Colonic mucosa (tissue), 4 donors: ENCODE measurements around the gene LZTS2. TPM values are rescaled to one million over a fixed set of nuclear protein-coding genes. Genes with fewer than 3 reads are reported as not detected.

ENCODE experiments used
- DNase-seq: peaks from one replicate; pipeline ENCODE4 v3.0.0-alpha.2; 2020
- H3K27ac ChIP-seq: fragments of 200-600 bp; one replicate; pipeline ENCODE4 v1.8.0; 2021
- H3K27me3 ChIP-seq: fragments of 200-600 bp; one replicate; pipeline ENCODE4 v1.8.0; 2021
- H3K36me3 ChIP-seq: fragments of 200-600 bp; one replicate; pipeline ENCODE4 v1.8.0; 2021
- H3K4me1 ChIP-seq: fragments of 200-600 bp; one replicate; pipeline ENCODE4 v1.8.0; 2021; ENCODE audit warnings: mild to moderate bottlenecking
- H3K4me3 ChIP-seq: fragments of 200-600 bp; one replicate; pipeline ENCODE4 v1.8.0; 2021
- H3K9ac ChIP-seq, 2 donors: one replicate each; pipeline ENCODE4 v1.7.0; 2013; ENCODE audit warnings: control low read depth in 2 of 2, low read depth in 2 of 2, low read length in 2 of 2
- H3K9me3 ChIP-seq: fragments of 200-600 bp; one replicate; pipeline ENCODE4 v1.8.0; 2021
- intact Hi-C: fragments of 100-400 bp; cut with DNase I; formaldehyde crosslinking; loops from one replicate; pipeline ENCODE4 v1.14.1; 2022
- total RNA-seq, 2 donors: library from RNA; stranded (reverse); fragmentation: NEBNext Ultra II Directional in 1 of 2; extraction: Animal tissue kit (Norgen Biotek cat#: 25700) in 1 of 2; gene quantifications; one replicate each; pipeline ENCODE4 v1.2.1, GENCODE V29; 2021
- TF ChIP-seq, protein P1 (sequence below): fragments of 200-600 bp; IDR thresholded peaks from one replicate; pipeline ENCODE4 v1.8.0; 2022; ENCODE audit warnings: antibody characterized with exemption, mild to moderate bottlenecking
- donor health status: healthy.
- donor health status: DM: no; HTN: no; CAD: no.
- donor health status: DM: no; HTN: no; CAD: no.

The LZTS2 gene
- total RNA-seq, 2 donors from 2014 or later, result 30.8 to 36.5 TPM

DNA sequence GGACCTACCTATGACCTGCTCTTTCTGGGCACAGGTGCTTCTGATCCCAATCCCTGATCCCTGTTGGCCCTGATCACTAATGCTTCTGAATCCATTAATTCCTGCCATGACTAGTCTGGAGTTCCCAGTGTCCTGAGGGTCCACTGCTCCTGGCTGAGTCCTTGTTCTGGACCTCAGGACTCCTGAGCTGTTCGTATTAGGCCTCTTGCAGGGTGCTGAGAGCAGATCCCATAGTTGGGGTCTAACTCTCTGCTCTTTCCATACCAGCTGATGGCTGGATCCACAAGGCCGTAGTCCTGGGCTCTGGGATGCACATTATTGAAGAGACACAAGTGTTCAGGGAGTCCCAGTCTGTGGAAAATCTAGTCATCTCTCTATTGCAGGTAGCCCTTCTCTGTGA is 19.3 kb upstream of the LZTS2 start:
- TF ChIP-seq, protein P1, sequence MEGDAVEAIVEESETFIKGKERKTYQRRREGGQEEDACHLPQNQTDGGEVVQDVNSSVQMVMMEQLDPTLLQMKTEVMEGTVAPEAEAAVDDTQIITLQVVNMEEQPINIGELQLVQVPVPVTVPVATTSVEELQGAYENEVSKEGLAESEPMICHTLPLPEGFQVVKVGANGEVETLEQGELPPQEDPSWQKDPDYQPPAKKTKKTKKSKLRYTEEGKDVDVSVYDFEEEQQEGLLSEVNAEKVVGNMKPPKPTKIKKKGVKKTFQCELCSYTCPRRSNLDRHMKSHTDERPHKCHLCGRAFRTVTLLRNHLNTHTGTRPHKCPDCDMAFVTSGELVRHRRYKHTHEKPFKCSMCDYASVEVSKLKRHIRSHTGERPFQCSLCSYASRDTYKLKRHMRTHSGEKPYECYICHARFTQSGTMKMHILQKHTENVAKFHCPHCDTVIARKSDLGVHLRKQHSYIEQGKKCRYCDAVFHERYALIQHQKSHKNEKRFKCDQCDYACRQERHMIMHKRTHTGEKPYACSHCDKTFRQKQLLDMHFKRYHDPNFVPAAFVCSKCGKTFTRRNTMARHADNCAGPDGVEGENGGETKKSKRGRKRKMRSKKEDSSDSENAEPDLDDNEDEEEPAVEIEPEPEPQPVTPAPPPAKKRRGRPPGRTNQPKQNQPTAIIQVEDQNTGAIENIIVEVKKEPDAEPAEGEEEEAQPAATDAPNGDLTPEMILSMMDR, result no peak
- Histone ChIP-seq H3K36me3 (peaks cover 18% of the 10 kb centered on the region), H3K27me3 (no peaks in the 10 kb centered on the region), H3K9me3 (no peaks in the 10 kb centered on the region), H3K4me1 (no peaks in the 10 kb centered on the region), H3K27ac (no peak overlapping the region), H3K9ac (no peak overlapping the region), H3K4me3 (no peak overlapping the region)
- intact Hi-C loops, result no loop called here
- DNase-seq, result no peak

DNA sequence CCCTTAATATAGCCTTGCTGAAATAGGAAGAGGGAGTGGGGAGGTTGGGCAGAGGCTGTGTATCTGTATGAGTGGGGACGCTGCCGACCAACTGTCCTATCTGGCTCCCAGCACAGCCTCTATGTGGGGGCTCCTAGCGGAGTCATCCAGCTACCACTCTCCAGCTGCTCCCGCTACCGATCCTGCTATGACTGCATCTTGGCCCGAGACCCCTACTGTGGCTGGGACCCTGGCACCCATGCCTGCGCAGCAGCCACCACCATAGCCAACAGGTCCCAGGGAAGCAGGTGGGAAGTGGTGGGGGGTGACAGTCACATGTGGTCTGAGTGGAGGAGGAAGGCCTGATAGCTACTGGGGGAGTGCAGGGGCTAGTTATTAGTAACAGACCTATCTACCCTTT is 18.9 kb upstream of the LZTS2 start:
- no peaks in the 10 kb centered on the region for H3K9me3 ChIP-seq
- H3K36me3 ChIP-seq, result peaks cover 18% of the 10 kb centered on the region
- intact Hi-C loops, result no loop called here
- TF ChIP-seq, protein P1, result no peak
- no peaks in the 10 kb centered on the region for H3K4me1 ChIP-seq
- H3K27ac ChIP-seq, result no peak overlapping the region
- H3K27me3 ChIP-seq, result no peaks in the 10 kb centered on the region
- H3K4me3 ChIP-seq, result no peak overlapping the region
- DNase-seq, result no peak
- no peak overlapping the region for H3K9ac ChIP-seq

DNA sequence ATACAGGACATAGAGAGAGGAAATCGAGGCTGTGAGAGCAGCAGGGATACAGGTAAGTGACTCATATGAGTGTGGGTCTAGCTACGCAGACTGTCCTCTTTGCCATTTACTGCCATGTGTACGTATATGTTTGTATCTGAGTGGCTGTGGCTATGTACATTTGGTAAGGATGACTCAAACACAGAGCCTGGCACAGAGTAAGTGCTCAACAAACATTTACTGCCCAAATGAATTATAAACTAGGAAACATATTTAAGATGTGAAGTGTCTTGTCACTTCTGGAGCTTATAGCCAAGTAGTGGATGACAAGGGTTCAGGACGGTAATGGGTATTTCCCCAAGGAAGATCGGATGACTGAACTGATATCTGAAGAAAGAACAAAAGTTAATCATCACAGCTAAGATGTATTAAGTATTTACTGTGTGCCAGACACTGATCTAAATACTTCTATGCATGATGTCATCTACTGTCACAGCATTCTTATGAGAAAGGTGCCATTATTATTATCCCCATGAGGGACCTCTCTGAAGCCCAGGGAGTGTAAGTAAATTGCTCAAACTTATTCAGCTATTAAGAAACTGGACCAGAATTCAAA is 18.3 kb upstream of the LZTS2 start:
- no peaks in the 10 kb centered on the region for H3K9me3 ChIP-seq
- H3K36me3 ChIP-seq, result peaks cover 18% of the 10 kb centered on the region
- intact Hi-C loops, result no loop called here
- H3K27ac ChIP-seq, result no peak overlapping the region
- H3K4me1 ChIP-seq, result no peaks in the 10 kb centered on the region
- H3K4me3 ChIP-seq, result no peak overlapping the region
- TF ChIP-seq, protein P1, result no peak
- H3K9ac ChIP-seq, result no peak overlapping the region
- H3K27me3 ChIP-seq, result no peaks in the 10 kb centered on the region
- no peak for DNase-seq

DNA sequence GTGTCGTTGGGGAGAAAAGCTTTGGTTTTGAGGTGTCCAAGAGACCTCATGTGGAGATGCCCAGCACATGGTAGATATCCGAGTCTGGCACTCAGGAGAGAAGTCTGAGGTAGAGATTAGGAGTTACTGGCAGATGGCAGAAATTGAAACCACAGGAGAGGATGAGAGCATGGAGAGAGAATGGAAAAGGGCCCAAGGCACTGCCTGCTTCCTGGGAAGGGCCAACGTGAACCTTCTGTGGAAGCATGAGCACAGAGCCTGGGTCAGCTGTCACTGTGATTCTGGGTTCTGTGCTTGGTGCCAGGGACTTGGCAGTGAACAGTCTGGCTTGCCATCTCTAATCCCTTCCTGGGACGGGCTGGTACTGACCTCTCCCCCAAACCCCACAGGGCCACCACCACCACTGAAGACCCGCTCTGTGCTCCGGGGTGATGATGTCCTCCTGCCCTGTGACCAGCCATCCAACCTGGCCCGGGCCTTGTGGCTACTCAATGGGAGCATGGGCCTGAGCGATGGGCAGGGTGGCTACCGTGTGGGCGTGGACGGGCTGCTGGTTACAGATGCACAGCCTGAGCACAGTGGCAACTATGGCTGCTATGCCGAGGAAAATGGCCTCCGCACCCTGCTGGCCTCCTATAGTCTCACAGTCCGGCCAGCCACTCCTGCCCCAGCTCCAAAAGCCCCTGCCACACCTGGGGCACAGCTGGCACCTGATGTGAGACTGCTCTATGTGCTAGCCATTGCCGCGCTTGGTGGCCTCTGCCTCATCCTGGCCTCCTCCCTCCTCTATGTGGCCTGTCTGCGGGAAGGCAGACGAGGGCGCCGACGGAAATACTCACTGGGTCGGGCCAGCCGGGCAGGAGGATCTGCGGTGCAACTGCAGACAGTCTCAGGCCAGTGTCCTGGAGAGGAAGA is 16.4 kb upstream of the LZTS2 start:
- Histone ChIP-seq H3K9ac (no peak overlapping the region), H3K9me3 (no peaks in the 10 kb centered on the region), H3K27ac (no peak overlapping the region), H3K36me3 (peaks cover 18% of the 10 kb centered on the region), H3K4me1 (peaks cover 5% of the 10 kb centered on the region), H3K4me3 (no peak overlapping the region), H3K27me3 (no peaks in the 10 kb centered on the region)
- TF ChIP-seq, protein P1, result no peak
- DNase-seq, result no peak
- intact Hi-C loops, result no loop called here

DNA sequence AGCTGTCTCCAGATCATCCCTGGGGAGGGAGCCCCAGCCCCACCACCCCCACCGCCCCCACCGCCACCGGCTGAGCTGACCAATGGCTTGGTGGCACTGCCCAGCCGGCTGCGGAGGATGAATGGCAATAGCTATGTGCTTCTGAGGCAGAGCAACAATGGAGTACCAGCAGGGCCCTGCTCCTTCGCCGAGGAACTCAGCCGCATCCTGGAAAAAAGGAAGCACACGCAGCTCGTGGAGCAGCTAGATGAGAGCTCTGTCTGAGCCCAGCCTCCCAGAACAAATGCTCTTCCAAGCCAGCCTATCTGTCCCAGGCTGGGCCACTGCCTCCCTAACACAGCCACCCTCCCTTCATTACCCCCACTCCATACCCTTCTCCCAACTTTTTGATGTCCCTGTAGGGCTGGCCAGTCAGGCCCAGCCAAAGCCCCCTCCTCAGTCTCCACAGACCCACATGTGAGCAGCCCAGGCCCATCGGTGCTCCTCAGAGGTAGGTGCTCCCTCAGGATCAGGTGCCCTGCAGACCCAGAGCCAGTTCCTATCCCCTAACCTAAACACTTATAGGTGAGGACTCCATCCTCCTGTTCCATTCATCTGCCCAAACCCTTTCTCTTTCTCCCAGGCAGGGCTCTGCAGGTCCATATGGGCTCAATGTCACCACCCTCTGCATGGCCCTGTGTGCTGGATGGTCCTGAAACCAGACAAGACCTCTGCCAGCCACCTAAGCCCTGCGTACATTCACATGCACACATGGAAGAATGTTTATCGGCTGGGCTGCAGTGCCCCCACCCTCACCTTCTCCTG is 15.5 kb upstream of the LZTS2 start:
- H3K9ac ChIP-seq, result no peak overlapping the region
- no peaks in the 10 kb centered on the region for H3K27me3 ChIP-seq
- peaks cover 12% of the 10 kb centered on the region for H3K36me3 ChIP-seq
- no peaks in the 10 kb centered on the region for H3K9me3 ChIP-seq
- TF ChIP-seq, protein P1, result no peak
- peaks cover 6% of the 10 kb centered on the region for H3K4me1 ChIP-seq
- no peak overlapping the region for H3K27ac ChIP-seq
- intact Hi-C loops, result no loop called here
- no peak for DNase-seq
- H3K4me3 ChIP-seq, result no peak overlapping the region
